Measurements from ENCODE around the gene XNDC1N. TPM values are rescaled to one million over a fixed set of nuclear protein-coding genes. Genes with fewer than 3 reads are reported as not detected.
A peak's percentile ranks its signal among the peaks of the same experiment; 100 is the strongest.

XNDC1N gene
- total and polyA plus RNA-seq, 9 of the 15 experiments (the other 6 are each of a cell fraction or from before 2014, with no cell fraction given): 6.8 to 11.4 (median 9.7) TPM

DNA sequence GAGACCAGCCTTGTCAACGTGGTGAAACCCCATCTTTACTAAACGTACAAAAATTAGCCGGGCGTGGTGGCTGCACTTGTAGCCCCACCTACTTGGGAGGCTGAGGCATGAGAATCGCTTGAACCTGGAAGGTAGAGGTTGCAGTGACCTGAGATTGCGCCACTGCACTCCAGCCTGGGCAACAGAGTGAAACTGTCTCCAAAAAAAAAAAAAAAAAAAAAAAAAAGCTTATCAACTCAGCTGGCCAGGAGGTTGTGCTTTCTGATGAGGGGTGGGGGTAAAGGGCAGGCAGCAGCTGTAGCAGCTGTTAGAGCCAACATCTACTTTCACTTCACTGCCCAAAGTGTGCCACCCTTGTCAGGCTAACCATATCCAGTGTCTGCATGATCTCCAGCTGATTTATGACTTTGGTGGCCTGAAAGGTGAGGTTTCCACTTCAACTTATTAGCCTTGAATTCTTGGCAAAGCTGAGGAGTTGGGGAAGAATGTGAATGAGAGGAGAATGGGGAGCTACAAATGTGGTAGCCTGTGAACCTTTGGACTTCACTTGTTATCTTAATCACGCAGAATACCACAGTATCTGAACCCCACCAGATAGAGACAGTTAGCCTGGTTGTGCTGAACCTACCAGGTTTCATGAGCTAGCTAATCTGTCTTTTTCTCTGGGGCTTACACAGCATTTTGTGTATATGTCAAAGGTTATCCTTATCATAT is 20.1 kb upstream of the XNDC1N start (continued):
- TF ChIP-seq, protein P1, sequence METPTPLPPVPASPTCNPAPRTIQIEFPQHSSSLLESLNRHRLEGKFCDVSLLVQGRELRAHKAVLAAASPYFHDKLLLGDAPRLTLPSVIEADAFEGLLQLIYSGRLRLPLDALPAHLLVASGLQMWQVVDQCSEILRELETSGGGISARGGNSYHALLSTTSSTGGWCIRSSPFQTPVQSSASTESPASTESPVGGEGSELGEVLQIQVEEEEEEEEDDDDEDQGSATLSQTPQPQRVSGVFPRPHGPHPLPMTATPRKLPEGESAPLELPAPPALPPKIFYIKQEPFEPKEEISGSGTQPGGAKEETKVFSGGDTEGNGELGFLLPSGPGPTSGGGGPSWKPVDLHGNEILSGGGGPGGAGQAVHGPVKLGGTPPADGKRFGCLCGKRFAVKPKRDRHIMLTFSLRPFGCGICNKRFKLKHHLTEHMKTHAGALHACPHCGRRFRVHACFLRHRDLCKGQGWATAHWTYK (CRISPR knock-in tag; IDR thresholded peaks at IDR 0.05): no peak
- TF ChIP-seq SIN3A (IDR thresholded peaks at IDR 0.05; ENCODE audit: borderline replicate concordance in 2 of 2, control insufficient read depth in 1 of 2, low read depth in 2 of 2, low read length in 2 of 2) (no peak), HMGN3 (IDR thresholded peaks at IDR 0.05; ENCODE audit: borderline replicate concordance, extremely low read depth, insufficient read length, low read depth, low read length) (no peak), ZNF324 (CRISPR knock-in tag; IDR thresholded peaks at IDR 0.05) (no peak), FOXA1 (IDR thresholded peaks at IDR 0.05; ENCODE audit: borderline replicate concordance) (no peak), MAFF (IDR thresholded peaks at IDR 0.05; ENCODE audit: low read length) (peak; percentile 33; the same call in 1 of the 2 replicates), BACH1 (tag; IDR thresholded peaks at IDR 0.05) (peak; percentile 29; the same call in 1 of the 2 replicates), MXI1 (IDR thresholded peaks at IDR 0.05; ENCODE audit: low read depth, low read length) (no peak), KLF16 (IDR thresholded peaks at IDR 0.05) (peak; percentile 76), RBBP5 (IDR thresholded peaks at IDR 0.05; ENCODE audit: borderline replicate concordance, insufficient read depth, low read length, poor library complexity, severe bottlenecking) (peak; percentile 56), CTBP1 (IDR thresholded peaks at IDR 0.05; ENCODE audit: borderline replicate concordance) (peak; percentile 53; the same call in 1 of the 2 replicates), TEAD1 (CRISPR knock-in tag; IDR thresholded peaks at IDR 0.05) (0 out of 4 replicates have a peak, but pooled peaks of 1 of the 2 experiments have one; percentile 14), C11orf30 (IDR thresholded peaks at IDR 0.05; ENCODE audit: low read depth) (peak; percentile 58)
- TF ChIP-seq, protein P2, sequence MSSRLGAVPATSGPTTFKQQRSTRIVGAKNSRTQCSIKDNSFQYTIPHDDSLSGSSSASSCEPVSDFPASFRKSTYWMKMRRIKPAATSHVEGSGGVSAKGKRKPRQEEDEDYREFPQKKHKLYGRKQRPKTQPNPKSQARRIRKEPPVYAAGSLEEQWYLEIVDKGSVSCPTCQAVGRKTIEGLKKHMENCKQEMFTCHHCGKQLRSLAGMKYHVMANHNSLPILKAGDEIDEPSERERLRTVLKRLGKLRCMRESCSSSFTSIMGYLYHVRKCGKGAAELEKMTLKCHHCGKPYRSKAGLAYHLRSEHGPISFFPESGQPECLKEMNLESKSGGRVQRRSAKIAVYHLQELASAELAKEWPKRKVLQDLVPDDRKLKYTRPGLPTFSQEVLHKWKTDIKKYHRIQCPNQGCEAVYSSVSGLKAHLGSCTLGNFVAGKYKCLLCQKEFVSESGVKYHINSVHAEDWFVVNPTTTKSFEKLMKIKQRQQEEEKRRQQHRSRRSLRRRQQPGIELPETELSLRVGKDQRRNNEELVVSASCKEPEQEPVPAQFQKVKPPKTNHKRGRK (tag; IDR thresholded peaks at IDR 0.05): 0 out of 2 replicates have a peak, but pooled peaks have one; percentile 1
- TF ChIP-seq, protein P3, sequence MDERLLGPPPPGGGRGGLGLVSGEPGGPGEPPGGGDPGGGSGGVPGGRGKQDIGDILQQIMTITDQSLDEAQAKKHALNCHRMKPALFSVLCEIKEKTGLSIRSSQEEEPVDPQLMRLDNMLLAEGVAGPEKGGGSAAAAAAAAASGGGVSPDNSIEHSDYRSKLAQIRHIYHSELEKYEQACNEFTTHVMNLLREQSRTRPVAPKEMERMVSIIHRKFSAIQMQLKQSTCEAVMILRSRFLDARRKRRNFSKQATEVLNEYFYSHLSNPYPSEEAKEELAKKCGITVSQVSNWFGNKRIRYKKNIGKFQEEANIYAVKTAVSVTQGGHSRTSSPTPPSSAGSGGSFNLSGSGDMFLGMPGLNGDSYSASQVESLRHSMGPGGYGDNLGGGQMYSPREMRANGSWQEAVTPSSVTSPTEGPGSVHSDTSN (CRISPR knock-in tag; IDR thresholded peaks at IDR 0.05; ENCODE audit: low read depth): no peak
- TF ChIP-seq, protein P3 (tag; conservative IDR thresholded peaks at IDR 0.05; ENCODE audit: low read depth): peak; percentile 76
- TF ChIP-seq, protein P4, sequence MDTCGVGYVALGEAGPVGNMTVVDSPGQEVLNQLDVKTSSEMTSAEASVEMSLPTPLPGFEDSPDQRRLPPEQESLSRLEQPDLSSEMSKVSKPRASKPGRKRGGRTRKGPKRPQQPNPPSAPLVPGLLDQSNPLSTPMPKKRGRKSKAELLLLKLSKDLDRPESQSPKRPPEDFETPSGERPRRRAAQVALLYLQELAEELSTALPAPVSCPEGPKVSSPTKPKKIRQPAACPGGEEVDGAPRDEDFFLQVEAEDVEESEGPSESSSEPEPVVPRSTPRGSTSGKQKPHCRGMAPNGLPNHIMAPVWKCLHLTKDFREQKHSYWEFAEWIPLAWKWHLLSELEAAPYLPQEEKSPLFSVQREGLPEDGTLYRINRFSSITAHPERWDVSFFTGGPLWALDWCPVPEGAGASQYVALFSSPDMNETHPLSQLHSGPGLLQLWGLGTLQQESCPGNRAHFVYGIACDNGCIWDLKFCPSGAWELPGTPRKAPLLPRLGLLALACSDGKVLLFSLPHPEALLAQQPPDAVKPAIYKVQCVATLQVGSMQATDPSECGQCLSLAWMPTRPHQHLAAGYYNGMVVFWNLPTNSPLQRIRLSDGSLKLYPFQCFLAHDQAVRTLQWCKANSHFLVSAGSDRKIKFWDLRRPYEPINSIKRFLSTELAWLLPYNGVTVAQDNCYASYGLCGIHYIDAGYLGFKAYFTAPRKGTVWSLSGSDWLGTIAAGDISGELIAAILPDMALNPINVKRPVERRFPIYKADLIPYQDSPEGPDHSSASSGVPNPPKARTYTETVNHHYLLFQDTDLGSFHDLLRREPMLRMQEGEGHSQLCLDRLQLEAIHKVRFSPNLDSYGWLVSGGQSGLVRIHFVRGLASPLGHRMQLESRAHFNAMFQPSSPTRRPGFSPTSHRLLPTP (IDR thresholded peaks at IDR 0.05; ENCODE audit: borderline replicate concordance, extremely low read depth, insufficient read length): no peak
